Neuronal stem cell (in vitro differentiated cells): Measurements from ENCODE around the gene PDE3B.

Experiments used
- DNase-seq: peaks from one replicate; pipeline ENCODE4 v3.0.0-alpha.2; 2013; ENCODE audit warnings: low spot score
- H2AFZ ChIP-seq: one replicate; pipeline ENCODE4 v1.6.1; 2013; ENCODE audit warnings: mild to moderate bottlenecking, low read length, inconsistent platforms
- H2AK5ac ChIP-seq: 2 replicates; pipeline ENCODE4 v1.6.1; 2013; ENCODE audit warnings: low read depth, mild to moderate bottlenecking, inconsistent platforms, low read length, moderate library complexity, mixed read lengths
- H2BK120ac ChIP-seq: 2 replicates; pipeline ENCODE4 v1.6.1; 2013; ENCODE audit warnings: low read depth, mild to moderate bottlenecking, inconsistent platforms, low read length, moderate library complexity, mixed read lengths
- H2BK12ac ChIP-seq: one replicate; pipeline ENCODE4 v1.6.1; 2013; ENCODE audit warnings: low read length, inconsistent platforms
- H2BK15ac ChIP-seq: 2 replicates; pipeline ENCODE4 v1.6.1; 2013; ENCODE audit warnings: mild to moderate bottlenecking, low read length, inconsistent platforms, mixed read lengths
- H2BK5ac ChIP-seq: one replicate; pipeline ENCODE4 v1.6.1; 2013; ENCODE audit warnings: inconsistent platforms, mild to moderate bottlenecking, low read length, moderate library complexity
- H3K14ac ChIP-seq: one replicate; pipeline ENCODE4 v1.6.1; 2013; ENCODE audit warnings: low read length, inconsistent platforms
- H3K18ac ChIP-seq: 2 replicates; pipeline ENCODE4 v1.6.1; 2013; ENCODE audit warnings: low read length, inconsistent platforms
- H3K23ac ChIP-seq: 2 replicates; pipeline ENCODE4 v1.6.1; 2013; ENCODE audit warnings: low read depth, mild to moderate bottlenecking, mixed read lengths, low read length, inconsistent platforms; ENCODE audit not compliant: poor library complexity
- H3K27ac ChIP-seq: replicated peaks from 3 replicates; pipeline ENCODE4 v1.5.1; 2013; ENCODE audit warnings: low read length, inconsistent platforms
- H3K27me3 ChIP-seq, 3 experiments: 2 replicates each; pipeline ENCODE4 v1.6.1; 2013; ENCODE audit warnings: low read length in 3 of 3, mild to moderate bottlenecking in 2 of 3, inconsistent platforms in 1 of 3, low read depth in 1 of 3, mixed read lengths in 1 of 3, moderate library complexity in 1 of 3; ENCODE audit not compliant: control insufficient read depth in 3 of 3, insufficient read depth in 3 of 3
- H3K36me3 ChIP-seq, 2 donors: replicated peaks in 1 of 2; 2 replicates each; pipeline ENCODE4 v1.6.1; 2013; ENCODE audit warnings: low read length in 2 of 2; ENCODE audit not compliant: control insufficient read depth in 2 of 2, insufficient read depth in 2 of 2
- H3K4ac ChIP-seq: 2 replicates; pipeline ENCODE4 v1.6.1; 2013; ENCODE audit warnings: inconsistent platforms, mild to moderate bottlenecking, low read length, moderate library complexity
- H3K4me1 ChIP-seq, 2 donors: 1 replicate in 1 of 2; 2 replicates in 1 of 2; pipeline ENCODE4 v1.6.1; 2013; ENCODE audit warnings: low read length in 2 of 2, low read depth in 1 of 2; ENCODE audit not compliant: control insufficient read depth in 2 of 2, insufficient read depth in 1 of 2
- H3K4me2 ChIP-seq: one replicate; pipeline ENCODE4 v1.6.1; 2013; ENCODE audit warnings: mild to moderate bottlenecking, low read length, inconsistent platforms; ENCODE audit not compliant: insufficient read depth, poor library complexity, severe bottlenecking
- H3K4me3 ChIP-seq, 2 donors: 2 replicates each; pipeline ENCODE4 v1.5.1; 2013; ENCODE audit warnings: low read length in 2 of 2, mild to moderate bottlenecking in 2 of 2, inconsistent platforms in 1 of 2, moderate library complexity in 1 of 2
- H3K79me1 ChIP-seq: one replicate; pipeline ENCODE4 v1.6.1; 2013; ENCODE audit warnings: low read depth, mild to moderate bottlenecking, inconsistent platforms, low read length, moderate library complexity
- H3K9ac ChIP-seq: one replicate; pipeline ENCODE4 v1.6.1; 2013; ENCODE audit warnings: mild to moderate bottlenecking, low read depth, low read length, inconsistent platforms; ENCODE audit not compliant: poor library complexity
- H3K9me3 ChIP-seq, 2 donors: replicated peaks in 1 of 2; 2 replicates each; pipeline versions ENCODE3 to v1.6.1; 2013; ENCODE audit warnings: low read length in 2 of 2, mild to moderate bottlenecking in 2 of 2, inconsistent platforms in 1 of 2, low read depth in 1 of 2, mixed read lengths in 1 of 2, moderate library complexity in 1 of 2; ENCODE audit not compliant: control insufficient read depth in 2 of 2, insufficient read depth in 1 of 2
- H4K8ac ChIP-seq: one replicate; pipeline ENCODE4 v1.6.1; 2013; ENCODE audit warnings: low read depth, mild to moderate bottlenecking, inconsistent platforms, low read length, moderate library complexity
- H4K91ac ChIP-seq: one replicate; pipeline ENCODE4 v1.6.1; 2013; ENCODE audit warnings: low read length, low read depth, mild to moderate bottlenecking, inconsistent platforms; ENCODE audit not compliant: poor library complexity
- WGBS, 2 donors: extraction: QIAGEN DNeasy Blood & Tissue Kit; methylation state at CpG; one replicate each; pipeline ENCODE4 v1.1.7; 2013; ENCODE audit warnings: missing lambda C conversion rate in 2 of 2, mixed read lengths in 1 of 2; ENCODE audit not compliant: insufficient read length in 2 of 2, insufficient replicate concordance in 1 of 2; ENCODE audit errors: extremely low coverage in 2 of 2; 5-methylcytosine and 5-hydroxymethylcytosine counted together

Gene PDE3B

GRCh38 chr11:14750911-14751310 lies 107.3 kb downstream of the PDE3B start:
- Histone ChIP-seq H3K4me3 (no peak overlapping the region), H3K23ac (no peak overlapping the region), H2BK15ac (no peak overlapping the region), H2BK5ac (no peak overlapping the region), H2BK120ac (no peak overlapping the region), H2AK5ac (no peak overlapping the region), H3K79me1 (no peaks in the 10 kb centered on the region), H3K4me2 (no peak overlapping the region), H3K18ac (no peak overlapping the region), H3K36me3 (no peaks in the 10 kb centered on the region), H3K4me1 (peaks cover 0 to 2% of the 10 kb centered on the region in 2 donors), H3K27me3 (no peaks in the 10 kb centered on the region), H3K9ac (no peak overlapping the region), H3K4ac (no peak overlapping the region), H2BK12ac (no peak overlapping the region), H4K91ac (no peak overlapping the region), H3K14ac (no peak overlapping the region), H3K9me3 (no peaks in the 10 kb centered on the region), H2AFZ (no peak overlapping the region), H3K27ac (no peak overlapping the region), H4K8ac (no peak overlapping the region)
- no peak for DNase-seq
- no CpG with 5 or more reads among the region's 1 CpG for WGBS, 2 donors

- Histone ChIP-seq H3K36me3 (no peaks in the 10 kb centered on the region), H3K4me3 (no peak overlapping the region), H3K14ac (no peak overlapping the region), H3K18ac (no peak overlapping the region), H2AFZ (no peak overlapping the region), H2BK120ac (no peak overlapping the region), H3K4me1 (peaks cover 0 to under 1% of the 10 kb centered on the region in 2 donors), H2BK5ac (no peak overlapping the region), H3K4me2 (no peak overlapping the region), H2BK12ac (no peak overlapping the region), H3K9ac (no peak overlapping the region), H3K4ac (no peak overlapping the region), H3K27me3 (no peaks in the 10 kb centered on the region), H4K8ac (no peak overlapping the region), H3K9me3 (no peaks in the 10 kb centered on the region), H3K23ac (no peak overlapping the region), H2AK5ac (no peak overlapping the region), H3K79me1 (no peaks in the 10 kb centered on the region), H3K27ac (no peak overlapping the region), H2BK15ac (no peak overlapping the region), H4K91ac (no peak overlapping the region)
- no peak for DNase-seq
Measured at GRCh38 chr11:14751975-14752407, 108.4 kb downstream of the PDE3B start.

- no peaks in the 10 kb centered on the region for H3K9me3 ChIP-seq
- H3K4me1 ChIP-seq = no peaks in the 10 kb centered on the region
- no peak overlapping the region for H2AFZ ChIP-seq
- no peak overlapping the region for H3K23ac ChIP-seq
- H3K36me3 ChIP-seq = no peaks in the 10 kb centered on the region
- no peak overlapping the region for H2BK12ac ChIP-seq
- no peak overlapping the region for H4K8ac ChIP-seq
- H3K4ac ChIP-seq = no peak overlapping the region
- H3K9ac ChIP-seq = no peak overlapping the region
- no peak overlapping the region for H3K4me3 ChIP-seq
- H2BK120ac ChIP-seq = no peak overlapping the region
- no peak overlapping the region for H3K4me2 ChIP-seq
- no peak overlapping the region for H2BK15ac ChIP-seq
- H4K91ac ChIP-seq = no peak overlapping the region
- DNase-seq = no peak
- H3K14ac ChIP-seq = no peak overlapping the region
- no peak overlapping the region for H2BK5ac ChIP-seq
- WGBS, 2 donors = no CpG with 5 or more reads among the region's 3 CpGs
- H3K27me3 ChIP-seq = no peaks in the 10 kb centered on the region
- H3K27ac ChIP-seq = no peak overlapping the region
- no peak overlapping the region for H3K18ac ChIP-seq
- no peaks in the 10 kb centered on the region for H3K79me1 ChIP-seq
- H2AK5ac ChIP-seq = no peak overlapping the region
Measured at GRCh38 chr11:14755140-14755539, 111.5 kb downstream of the PDE3B start.

GRCh38 chr11:14756349-14756748 lies 112.7 kb downstream of the PDE3B start:
- Histone ChIP-seq H3K27me3 (no peaks in the 10 kb centered on the region), H3K18ac (no peak overlapping the region), H3K14ac (no peak overlapping the region), H4K91ac (no peak overlapping the region), H3K27ac (no peak overlapping the region), H2BK5ac (no peak overlapping the region), H3K4me1 (no peaks in the 10 kb centered on the region), H3K9ac (no peak overlapping the region), H2AK5ac (no peak overlapping the region), H3K23ac (no peak overlapping the region), H3K4me2 (no peak overlapping the region), H3K4ac (no peak overlapping the region), H3K79me1 (no peaks in the 10 kb centered on the region), H3K36me3 (no peaks in the 10 kb centered on the region), H2BK120ac (no peak overlapping the region), H4K8ac (no peak overlapping the region), H3K9me3 (no peaks in the 10 kb centered on the region), H2BK15ac (no peak overlapping the region), H2BK12ac (no peak overlapping the region), H3K4me3 (no peak overlapping the region), H2AFZ (no peak overlapping the region)
- WGBS, 2 donors = no CpG with 5 or more reads among the region's 4 CpGs
- DNase-seq = no peak
